GM08714 (cell line): ENCODE measurements around the gene WNT9A.

Experiments
- H3K4me3 ChIP-seq: fragments of 200-500 bp; sonication (Bioruptor generic); 2 replicates; pipeline ENCODE4 v1.5.1; 2014; ENCODE audit warnings: mild to moderate bottlenecking, low read length, inconsistent platforms
- ZNF274 ChIP-seq: IDR thresholded peaks from 2 replicates; pipeline ENCODE4 v1.6.1; 2012; ENCODE audit warnings: mild to moderate bottlenecking, low read depth, low read length

Gene WNT9A

DNA sequence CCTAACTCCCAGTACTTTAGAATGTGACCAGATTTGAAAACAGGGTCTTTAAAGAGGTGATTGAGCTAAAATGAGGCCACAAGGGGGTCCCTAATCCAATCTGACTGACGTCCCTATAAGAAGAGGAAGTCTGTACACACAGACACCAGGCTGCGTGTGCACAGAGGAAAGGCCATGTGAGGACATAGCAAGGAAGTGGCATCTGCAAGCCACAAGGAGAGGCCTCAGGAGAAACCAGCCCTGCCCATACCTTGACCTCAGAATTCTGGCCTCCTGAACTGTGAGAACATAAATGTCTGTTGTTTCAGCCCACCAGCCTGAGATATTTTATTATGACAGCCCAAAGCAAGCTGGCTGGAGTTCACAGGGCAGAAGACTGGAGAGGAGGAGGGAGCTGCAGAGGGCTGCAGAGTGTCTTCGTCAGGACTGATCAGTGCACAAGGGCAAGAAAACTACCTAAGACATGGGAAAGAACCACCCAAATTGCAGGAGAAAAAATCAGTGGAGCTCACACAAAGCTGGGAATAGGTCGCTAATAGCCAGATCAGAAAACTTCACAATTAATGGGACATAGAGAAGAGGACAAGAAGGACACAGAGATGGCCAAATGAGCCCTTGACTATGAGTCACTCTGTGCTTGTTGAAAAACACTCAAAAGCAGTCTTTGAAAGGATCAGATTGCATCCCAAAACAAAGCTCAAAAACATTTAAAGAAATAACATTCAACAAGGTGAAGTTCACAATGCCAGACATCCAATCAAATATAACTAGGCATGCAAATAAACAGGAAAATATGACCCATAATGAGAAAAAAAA lies 14.1 kb upstream of the WNT9A start:
- no peak for TF ChIP-seq ZNF274
- no peak overlapping the region for H3K4me3 ChIP-seq

DNA sequence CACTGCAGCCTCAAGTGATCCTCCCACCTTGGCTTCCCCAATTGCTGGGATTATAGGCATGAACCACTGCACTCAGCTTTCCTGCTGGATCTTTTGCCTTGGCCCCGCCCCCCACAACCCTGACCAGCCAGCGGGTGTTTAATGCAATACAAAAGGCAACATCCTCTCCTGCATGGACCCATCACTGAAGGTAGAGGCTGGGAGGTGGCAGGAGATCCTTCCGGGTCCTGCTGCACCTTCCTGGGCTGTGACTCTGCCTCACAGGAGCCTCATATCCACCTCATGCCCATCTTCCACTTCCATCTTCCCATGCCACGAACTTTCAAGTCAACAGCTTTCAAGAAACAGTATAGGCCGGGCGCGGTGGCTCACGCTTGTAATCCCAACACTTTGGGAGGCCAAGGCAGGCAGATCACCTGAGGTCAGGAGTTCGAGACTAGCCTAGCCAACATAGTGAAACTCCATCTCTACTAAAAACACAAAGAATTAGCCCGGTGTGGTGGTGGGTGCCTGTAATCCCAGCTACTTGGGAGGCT lies 11.7 kb upstream of the WNT9A start:
- no peak for TF ChIP-seq ZNF274
- H3K4me3 ChIP-seq = no peak overlapping the region

DNA sequence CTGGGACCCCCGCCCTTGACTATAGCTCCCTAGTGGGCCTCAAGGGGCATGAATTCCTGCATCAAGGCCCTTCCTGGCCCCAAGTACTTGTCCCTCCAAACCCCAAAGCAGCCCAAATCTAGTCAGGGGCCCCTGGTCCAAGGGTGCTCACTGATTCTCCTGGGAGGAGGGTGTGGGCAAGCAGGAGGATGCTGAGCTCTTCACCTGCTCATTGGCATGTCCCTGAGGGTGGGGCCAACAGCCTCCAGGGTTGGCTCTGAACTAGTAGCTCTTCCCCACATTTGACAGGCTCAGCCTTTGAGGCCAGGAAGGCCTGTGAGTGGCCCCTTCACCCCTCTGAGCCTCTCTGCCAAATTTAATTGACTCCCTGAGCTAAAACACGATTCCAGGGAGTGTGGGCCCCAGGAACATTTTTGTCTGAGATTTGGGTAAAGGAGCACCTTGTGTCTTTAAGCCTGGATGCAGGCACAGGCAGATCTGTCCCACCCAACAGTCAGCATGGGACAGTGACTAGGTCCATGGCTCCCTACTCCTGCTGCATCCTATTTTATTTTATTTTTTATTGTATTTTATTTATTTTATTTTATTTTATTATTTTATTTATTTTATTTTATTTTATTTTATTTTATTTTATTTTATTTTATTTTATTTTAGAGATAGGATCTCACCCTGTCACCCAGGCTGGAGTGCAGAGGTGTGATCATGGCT lies 11.0 kb upstream of the WNT9A start:
- no peak for TF ChIP-seq ZNF274
- H3K4me3 ChIP-seq = no peak overlapping the region

DNA sequence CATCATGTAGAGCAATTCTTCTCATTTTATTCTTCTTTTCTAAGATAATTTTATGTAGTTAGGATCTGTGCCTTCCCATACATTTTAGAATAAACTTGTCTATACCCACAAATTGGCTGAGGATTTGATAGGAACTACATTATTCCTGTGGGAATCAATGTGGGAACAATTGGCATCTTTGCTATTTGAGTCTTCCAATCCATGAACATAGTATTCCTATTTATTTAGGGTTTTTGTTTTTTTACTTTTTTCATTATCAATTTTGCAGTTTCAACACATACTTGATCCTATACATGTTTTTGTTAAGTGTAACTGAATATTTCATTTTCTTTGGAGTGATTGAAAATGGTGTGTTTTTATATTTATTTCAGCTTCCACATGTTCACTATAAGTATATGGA lies 8.1 kb upstream of the WNT9A start:
- TF ChIP-seq ZNF274 = no peak
- no peak overlapping the region for H3K4me3 ChIP-seq

DNA sequence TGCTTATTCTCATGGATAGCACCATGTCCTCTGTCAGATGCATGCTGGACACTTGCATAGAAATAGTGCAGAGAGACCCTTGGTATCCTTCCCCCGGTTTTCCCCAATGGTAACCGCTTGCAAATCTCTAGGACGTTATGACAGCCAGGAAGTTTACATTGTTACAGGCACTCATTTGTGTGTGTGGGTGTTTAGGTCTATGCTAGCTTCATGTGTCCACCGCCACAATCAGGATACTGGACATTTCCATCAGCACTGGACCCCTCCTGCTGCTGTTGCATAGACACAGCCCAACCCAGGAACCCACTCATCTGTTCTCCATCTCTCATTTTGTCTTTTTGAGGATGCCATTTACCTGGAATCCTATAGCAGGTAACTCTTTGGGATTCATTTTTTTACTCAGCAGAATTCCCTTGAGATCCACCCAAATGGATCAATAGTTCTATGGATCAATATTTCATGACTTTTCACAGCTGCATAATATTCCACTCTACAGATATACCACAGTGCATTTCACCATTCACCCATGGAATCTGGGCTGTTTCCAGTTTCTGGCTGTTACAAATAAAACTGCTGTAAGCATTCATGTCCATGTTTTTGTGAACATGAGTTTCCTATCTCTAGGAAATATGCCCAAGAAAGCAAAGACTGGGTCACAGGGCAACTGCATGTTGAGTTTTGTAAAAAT lies 6.6 kb upstream of the WNT9A start:
- no peak overlapping the region for H3K4me3 ChIP-seq
- TF ChIP-seq ZNF274 = no peak

DNA sequence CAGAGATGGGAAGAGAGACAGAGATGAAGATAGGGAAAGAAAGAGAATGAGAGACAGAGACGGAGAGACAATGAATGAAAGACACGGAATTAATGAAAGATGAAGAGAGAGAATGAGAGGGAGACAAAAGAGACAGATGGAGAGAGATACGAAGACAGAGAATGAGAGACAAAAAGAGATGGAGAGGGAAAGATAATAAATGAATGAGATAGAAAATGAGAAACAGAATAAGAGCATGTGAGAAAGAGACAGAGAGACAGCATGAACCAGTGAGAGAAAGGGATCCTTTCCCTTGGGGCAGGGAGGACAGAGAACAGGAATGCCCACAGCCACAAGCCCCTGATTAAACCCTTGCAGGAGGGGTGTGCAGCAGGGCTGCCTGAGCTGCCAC lies 5.3 kb upstream of the WNT9A start:
- no peak overlapping the region for H3K4me3 ChIP-seq
- TF ChIP-seq ZNF274 = no peak

DNA sequence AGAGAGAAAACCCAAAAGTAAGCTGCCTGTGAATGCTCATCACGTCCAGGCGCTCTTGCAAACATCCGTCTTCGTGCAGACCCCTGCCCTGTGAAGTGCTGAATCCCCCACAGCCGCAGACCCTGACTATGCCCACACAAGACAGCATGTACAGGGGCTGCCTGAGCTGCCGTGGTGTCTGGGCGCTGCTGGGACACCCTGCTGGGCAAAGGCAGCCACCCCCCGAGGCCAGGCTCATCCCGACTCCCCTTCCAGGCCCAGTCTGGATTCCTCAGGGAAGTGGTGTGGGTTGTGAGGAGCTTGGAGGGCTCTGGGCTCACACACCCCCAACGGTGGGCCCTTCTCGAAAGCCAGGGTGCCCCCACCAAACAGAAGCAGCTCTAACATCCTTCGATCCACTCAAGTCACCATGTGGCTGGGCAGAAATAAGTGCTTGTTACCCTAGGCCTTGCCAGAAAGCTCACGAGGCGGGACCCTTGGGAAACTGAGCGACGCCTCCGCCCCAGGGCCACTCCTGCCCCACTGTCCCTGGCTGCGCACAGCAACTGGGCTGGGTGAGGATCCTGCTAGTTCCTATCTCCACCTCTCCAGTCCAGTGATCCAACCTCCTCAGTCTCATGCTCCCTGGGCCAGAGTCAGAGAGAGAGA lies 4.8 kb upstream of the WNT9A start:
- H3K4me3 ChIP-seq = no peak overlapping the region
- TF ChIP-seq ZNF274 = no peak

DNA sequence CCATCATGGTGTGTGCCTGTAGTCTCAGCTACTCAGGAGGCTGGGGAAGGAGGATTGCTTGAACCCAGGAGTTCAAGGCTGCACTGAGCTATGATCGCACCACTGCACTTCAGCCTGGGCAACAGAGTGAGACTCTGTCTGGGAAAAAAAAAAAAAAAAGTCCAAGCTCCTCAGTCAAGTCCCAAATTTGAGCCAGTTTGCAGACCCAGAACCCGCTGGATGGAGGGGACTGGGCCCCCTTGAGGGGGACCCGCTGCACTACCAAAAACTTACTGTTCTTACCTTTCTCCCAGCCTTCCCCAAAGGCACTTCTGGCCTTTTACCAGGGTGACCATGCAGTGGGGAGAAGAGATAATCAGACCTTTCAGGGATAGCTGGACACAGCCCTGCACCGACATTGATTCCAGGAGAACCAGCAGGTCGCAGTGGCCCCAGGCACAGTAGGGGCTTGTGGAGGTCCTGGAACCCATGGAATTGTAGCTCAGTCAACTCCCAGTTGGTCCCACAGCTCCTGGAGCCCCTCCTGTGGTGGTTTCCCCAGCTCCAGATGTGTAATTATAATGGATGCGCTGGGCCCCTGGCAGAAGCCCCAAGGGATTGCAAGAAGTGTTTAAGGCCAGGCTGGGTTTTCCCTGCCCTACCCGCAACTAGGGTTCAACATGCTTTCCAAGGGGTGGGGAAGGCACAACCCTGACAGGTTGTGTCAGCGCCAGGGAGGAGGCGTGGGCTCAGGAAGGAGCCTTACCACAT lies 4.1 kb upstream of the WNT9A start:
- H3K4me3 ChIP-seq = no peak overlapping the region
- no peak for TF ChIP-seq ZNF274

DNA sequence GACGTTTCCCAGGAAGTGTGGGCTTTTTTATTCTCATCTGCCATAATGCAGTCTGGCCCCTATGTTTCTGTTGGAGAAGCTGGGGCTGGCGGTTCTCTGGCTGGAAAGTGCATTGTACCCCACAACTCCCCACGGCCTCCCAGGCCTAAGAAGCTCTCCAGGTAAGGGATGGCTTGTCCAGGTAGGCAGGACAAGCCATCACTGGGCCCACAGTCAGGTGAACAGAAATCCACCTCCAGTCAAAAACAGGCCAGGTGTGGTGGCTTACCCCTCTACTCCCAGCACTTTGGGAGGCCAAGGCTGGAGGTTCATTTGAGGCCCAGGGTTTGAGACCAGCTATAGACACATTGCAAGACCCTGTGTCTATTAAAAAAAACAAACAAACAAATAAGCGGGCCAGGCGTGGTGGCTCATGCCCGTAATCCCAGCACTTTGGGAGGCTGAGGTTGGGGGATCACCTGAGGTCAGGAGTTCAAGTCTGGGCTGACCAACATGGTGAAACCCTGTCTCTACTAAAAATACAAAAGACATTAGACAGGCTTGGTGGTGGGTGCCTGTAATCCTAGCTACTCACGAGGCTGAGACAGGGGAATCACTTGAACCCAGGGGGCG lies 3.1 kb upstream of the WNT9A start:
- H3K4me3 ChIP-seq = no peak overlapping the region
- TF ChIP-seq ZNF274 = no peak

DNA sequence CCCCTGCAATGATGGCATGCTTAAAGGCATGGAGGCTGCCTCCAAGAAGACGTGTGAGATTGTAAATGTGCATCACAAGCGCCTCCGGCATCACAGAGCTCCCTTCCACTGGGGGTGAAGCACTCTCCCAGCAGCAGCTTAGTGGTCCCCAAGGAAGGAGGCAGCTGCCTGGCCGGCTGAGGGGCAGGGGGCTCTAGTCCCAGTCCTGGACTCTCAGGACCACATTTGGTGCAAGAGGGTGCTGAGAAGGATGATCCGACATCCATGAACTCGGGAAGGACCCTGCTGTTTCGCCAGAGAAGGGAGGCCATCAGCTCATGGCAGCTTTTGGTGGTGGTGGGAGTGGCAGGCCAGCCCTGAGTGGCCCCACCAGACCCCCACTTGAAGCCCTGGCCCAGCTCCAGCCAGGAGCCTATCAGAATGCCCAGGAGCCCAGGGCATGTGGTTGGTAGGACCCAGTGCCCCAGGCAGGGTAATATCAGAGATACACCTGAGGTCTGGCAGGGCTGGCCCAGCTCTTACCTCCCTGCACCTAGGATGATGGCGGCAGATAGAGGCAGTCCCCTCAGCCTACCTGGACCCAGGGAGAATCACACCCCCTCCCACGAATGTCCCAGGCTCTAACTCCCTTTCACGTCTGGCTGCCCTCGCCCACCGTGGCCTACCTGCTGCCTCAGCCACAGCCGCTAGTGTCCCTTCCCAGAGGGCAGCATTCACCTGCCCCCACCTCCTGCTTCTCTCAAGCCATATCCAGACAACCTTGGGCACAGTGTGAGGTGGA lies 2.4 kb upstream of the WNT9A start:
- no peak overlapping the region for H3K4me3 ChIP-seq
- TF ChIP-seq ZNF274 = no peak

DNA sequence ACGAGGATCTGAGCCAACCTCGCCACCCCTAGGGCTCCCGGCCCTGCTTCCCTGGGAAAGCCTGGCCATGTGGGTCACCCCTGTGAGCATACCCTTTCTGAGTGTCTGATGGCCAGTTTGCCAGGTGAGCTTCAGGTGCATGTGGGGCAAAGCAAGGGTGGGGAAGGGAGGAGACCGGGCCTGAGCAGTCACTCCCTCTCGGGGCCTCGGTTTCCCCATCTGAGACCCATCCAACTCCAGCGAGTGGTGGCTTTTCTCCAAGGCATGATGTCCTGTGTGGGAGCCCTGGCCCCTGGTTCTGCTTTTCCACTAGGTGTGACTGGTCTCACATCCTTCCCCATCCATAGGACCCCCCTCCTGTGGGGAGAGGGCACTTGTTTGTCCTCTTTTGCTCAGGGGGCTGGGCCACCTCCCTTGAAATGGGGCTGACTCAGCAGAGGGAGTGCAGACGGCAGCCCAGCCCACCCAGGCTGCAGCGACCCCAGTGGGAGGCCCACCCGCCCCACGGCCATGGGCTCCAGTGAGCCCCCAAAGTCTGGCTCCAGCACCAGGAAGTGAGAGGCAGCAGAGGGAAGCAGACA lies 1.7 kb upstream of the WNT9A start:
- no peak overlapping the region for H3K4me3 ChIP-seq
- no peak for TF ChIP-seq ZNF274
